Central memory CD8-positive, alpha-beta T cell (primary cell): ENCODE data around the gene SOX5.

Experiments used
- ATAC-seq: fragments of 150-1000 bp; cut with Tn5 transposase; replicated peaks from 2 replicates; pipeline ENCODE4 v1.10.0; 2022; ENCODE audit warnings: mild to moderate bottlenecking, moderate FRiP score, moderate number of reproducible peaks; ENCODE audit not compliant: poor library complexity, severe bottlenecking; ENCODE audit errors: extremely low read depth
- DNase-seq, 2 donors: peaks; one replicate each; pipeline ENCODE4 v3.0.0; 2021; ENCODE audit warnings: low spot score in 2 of 2
- H3K27ac Mint-ChIP-seq: one replicate; pipeline ENCODE4 v1.8.0; 2022; ENCODE audit warnings: low read depth, mild to moderate bottlenecking, moderate library complexity, mixed read lengths
- H3K27me3 Mint-ChIP-seq: one replicate; pipeline ENCODE4 v1.8.0; 2022; ENCODE audit warnings: mixed read lengths
- H3K36me3 Mint-ChIP-seq: one replicate; pipeline ENCODE4 v1.8.0; 2022; ENCODE audit warnings: mild to moderate bottlenecking, moderate library complexity, mixed read lengths; ENCODE audit not compliant: insufficient read depth
- H3K4me1 Mint-ChIP-seq: one replicate; pipeline ENCODE4 v1.8.0; 2022; ENCODE audit warnings: mixed read lengths
- H3K4me3 Mint-ChIP-seq: one replicate; pipeline ENCODE4 v1.8.0; 2022; ENCODE audit warnings: mild to moderate bottlenecking, moderate library complexity, mixed read lengths
- H3K9me3 Mint-ChIP-seq: one replicate; pipeline ENCODE4 v1.8.0; 2022; ENCODE audit warnings: mixed read lengths

SOX5 gene

DNA sequence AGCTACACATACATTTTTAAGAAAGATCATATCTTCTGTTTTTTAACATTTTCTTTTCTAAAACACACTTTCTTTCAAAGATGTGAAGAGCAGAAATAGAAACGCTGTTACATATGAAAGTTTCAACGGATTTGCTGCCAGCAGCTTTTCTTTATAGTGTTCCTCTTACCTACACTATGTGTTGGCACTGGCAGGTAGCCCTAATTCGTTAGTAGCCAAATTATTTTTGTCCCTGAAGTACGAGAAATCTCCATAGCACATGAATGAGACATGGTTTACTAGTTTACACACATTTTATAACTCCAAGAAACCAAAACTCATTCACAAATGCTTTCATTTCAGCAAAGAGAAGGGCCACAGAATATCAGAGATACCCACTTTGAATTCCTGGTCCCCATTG is 6.6 kb downstream of the SOX5 start:
- H3K27me3 Mint-ChIP-seq = no peaks in the 10 kb centered on the region
- no peaks in the 10 kb centered on the region for H3K4me1 Mint-ChIP-seq
- no peak for ATAC-seq
- H3K4me3 Mint-ChIP-seq = no peak overlapping the region
- H3K36me3 Mint-ChIP-seq = no peaks in the 10 kb centered on the region
- H3K27ac Mint-ChIP-seq = no peak overlapping the region
- peaks cover 5% of the 10 kb centered on the region for H3K9me3 Mint-ChIP-seq
- DNase-seq = no peak

DNA sequence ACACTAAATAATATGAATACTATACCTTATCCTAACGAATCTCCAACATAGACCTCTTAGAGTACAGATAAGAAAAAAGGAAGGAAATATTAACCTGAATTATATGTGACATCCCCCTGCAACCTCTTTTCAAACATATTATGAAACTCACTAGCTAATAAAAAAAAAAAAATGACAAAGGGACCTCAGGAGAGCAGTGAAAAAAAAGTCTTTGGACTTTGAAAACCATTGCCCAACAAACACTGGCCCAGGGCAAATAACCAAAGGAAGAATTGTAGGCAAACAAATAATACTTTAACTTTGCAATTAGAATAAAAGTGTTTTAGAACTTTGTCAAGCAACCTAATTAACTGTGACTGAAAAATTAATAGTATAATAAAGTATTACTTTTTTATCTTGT is 7.7 kb downstream of the SOX5 start:
- ATAC-seq (no peak), DNase-seq (no peak)
- Mint-ChIP-seq H3K27me3 (no peaks in the 10 kb centered on the region), H3K9me3 (peaks cover 5% of the 10 kb centered on the region), H3K27ac (no peak overlapping the region), H3K4me3 (no peak overlapping the region), H3K36me3 (no peaks in the 10 kb centered on the region), H3K4me1 (no peaks in the 10 kb centered on the region)

DNA sequence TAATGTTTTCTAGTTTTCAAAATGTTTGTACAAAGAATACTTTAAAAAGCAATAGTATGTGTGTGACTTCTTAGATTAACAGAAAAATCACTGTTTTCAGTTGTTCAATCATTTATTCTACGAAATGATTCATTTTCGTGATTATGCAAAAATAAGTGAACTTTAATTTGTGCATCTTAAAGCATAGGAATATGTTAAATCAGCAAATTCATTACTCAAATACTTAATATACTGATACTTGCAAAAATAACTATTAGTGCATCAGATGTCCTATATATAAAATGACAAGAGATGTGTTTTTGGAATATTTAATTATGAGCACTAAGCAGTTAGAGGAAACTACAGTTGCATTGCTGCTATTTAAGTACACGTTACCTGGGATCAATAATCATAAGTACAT is 11.0 kb downstream of the SOX5 start:
- no peak overlapping the region for H3K27ac Mint-ChIP-seq
- H3K9me3 Mint-ChIP-seq = peaks cover 5% of the 10 kb centered on the region
- no peak for DNase-seq
- H3K36me3 Mint-ChIP-seq = no peaks in the 10 kb centered on the region
- no peak overlapping the region for H3K4me3 Mint-ChIP-seq
- ATAC-seq = no peak
- no peaks in the 10 kb centered on the region for H3K4me1 Mint-ChIP-seq
- H3K27me3 Mint-ChIP-seq = no peaks in the 10 kb centered on the region

DNA sequence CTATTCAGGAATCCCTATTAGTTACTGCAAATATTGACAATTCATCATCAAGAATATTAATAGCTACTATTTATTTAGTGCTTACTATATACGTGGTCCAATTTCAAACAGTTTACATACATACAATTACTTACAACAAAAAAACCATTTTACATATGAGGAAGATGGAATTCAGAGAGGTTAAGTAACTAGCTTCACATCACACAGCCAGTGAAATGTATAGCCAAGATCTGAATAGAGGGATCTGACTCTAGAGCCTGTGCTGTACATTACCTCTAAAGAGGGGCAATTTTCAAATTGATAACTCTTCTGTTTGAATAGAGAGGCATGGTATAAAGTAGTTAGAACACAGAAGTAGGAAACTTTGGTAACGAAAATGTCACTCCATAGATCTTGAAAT is 18.3 kb downstream of the SOX5 start:
- ATAC-seq (no peak), DNase-seq (no peak)
- no peaks in the 10 kb centered on the region for H3K4me1 Mint-ChIP-seq
- no peak overlapping the region for H3K4me3 Mint-ChIP-seq
- H3K27me3 Mint-ChIP-seq = no peaks in the 10 kb centered on the region
- H3K9me3 Mint-ChIP-seq = no peaks in the 10 kb centered on the region
- H3K36me3 Mint-ChIP-seq = no peaks in the 10 kb centered on the region
- no peak overlapping the region for H3K27ac Mint-ChIP-seq

DNA sequence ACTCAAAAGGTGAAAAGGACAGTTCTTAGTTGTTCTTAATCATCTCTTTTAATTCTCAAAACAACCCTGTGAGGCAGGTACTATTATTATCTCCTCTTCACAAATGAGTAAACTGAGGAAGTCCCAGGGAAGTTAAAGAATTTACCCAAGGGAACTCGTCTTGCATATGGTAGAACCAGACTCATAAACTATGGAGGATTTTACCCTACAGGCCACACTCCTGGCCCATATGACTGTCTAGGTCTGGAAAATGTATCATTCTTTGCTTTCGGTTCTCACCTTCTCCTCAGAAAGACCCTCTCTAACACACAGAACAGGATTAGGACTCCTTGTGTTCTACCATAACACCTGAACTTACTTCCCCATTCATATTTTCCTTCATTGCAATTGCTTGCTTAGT is 18.9 kb downstream of the SOX5 start:
- H3K4me1 Mint-ChIP-seq = no peaks in the 10 kb centered on the region
- H3K27ac Mint-ChIP-seq = no peak overlapping the region
- no peaks in the 10 kb centered on the region for H3K9me3 Mint-ChIP-seq
- H3K4me3 Mint-ChIP-seq = no peak overlapping the region
- no peaks in the 10 kb centered on the region for H3K36me3 Mint-ChIP-seq
- ATAC-seq (no peak), DNase-seq (no peak)
- no peaks in the 10 kb centered on the region for H3K27me3 Mint-ChIP-seq

DNA sequence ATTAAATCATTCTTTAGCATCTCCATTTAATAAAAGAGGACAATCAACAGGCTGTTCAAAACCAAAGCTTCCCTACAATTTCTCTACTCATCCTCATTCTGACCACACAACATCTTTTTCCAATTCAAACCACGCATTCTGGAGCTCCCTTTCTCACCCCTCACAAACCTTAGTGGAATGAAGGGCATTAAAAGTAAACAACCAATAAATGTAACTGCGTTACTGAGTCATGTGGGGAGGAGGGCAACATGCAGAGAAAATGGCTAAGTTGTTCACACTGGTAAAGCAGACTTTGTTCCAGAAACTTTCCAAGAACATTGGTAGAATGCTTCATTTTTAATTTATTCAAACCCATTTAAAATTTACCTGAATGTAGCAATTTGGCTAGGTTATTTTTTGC is 19.6 kb downstream of the SOX5 start:
- Mint-ChIP-seq H3K36me3 (no peaks in the 10 kb centered on the region), H3K9me3 (no peaks in the 10 kb centered on the region), H3K4me1 (no peaks in the 10 kb centered on the region), H3K27me3 (no peaks in the 10 kb centered on the region), H3K4me3 (no peak overlapping the region), H3K27ac (no peak overlapping the region)
- ATAC-seq = no peak
- DNase-seq = no peak

DNA sequence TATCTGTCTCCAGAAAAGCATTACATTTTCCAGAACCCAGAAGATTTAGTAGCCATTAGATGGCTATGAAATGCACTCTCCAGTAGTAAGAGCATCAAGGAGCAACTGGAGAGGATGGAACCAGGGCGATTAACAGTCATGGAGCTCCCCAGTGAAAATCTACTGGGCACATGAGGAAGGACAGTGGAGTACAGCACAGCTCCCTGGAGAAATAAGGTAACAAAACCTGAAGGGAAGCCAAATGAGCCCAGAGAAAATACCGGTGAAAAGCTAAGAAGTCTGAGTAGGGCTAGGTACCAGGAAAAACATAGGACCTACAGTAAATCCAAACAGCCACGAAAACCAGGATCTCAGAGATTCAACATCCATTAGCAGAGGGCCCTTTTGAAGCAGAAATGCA is 21.6 kb downstream of the SOX5 start:
- DNase-seq (no peak), ATAC-seq (no peak)
- no peaks in the 10 kb centered on the region for H3K9me3 Mint-ChIP-seq
- H3K4me3 Mint-ChIP-seq = no peak overlapping the region
- no peaks in the 10 kb centered on the region for H3K27me3 Mint-ChIP-seq
- no peaks in the 10 kb centered on the region for H3K4me1 Mint-ChIP-seq
- no peaks in the 10 kb centered on the region for H3K36me3 Mint-ChIP-seq
- H3K27ac Mint-ChIP-seq = no peak overlapping the region

DNA sequence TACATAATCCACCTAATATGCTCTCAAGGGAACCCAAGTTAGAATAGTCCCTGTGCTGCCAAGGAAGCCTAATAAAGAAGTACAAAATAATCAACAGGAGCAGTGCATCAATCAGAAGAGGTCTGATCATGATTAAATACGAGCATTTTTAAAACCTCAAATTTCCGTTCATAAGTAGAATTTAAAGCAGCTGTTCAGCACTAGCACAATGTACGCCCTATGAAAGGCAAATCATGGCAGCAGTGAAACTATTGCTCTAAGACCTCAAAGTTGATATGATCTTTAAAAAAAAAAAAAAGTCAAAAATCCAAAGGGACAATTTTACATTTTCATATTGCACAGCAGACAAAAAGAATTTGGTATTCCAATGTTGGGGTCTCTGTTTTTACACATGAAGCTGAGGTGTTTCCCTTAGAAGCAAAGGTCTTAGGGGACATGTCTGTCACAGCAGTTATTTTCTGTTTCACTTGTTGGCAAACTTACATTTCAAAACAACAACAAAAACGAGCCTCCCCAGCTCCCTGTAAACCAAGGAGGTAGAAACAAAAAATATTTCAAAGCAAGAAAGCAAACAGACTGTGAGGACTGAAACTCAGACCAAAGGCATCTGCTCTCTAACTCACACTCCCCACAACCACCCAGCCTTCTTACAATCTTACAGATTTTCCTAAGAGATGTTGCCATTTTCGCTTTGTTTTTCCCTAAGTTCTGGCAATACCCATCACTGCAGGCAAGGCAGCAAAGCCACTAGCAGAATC is 28.2 kb downstream of the SOX5 start:
- DNase-seq (no peak), ATAC-seq (no peak)
- Mint-ChIP-seq H3K36me3 (no peaks in the 10 kb centered on the region), H3K9me3 (no peaks in the 10 kb centered on the region), H3K27ac (no peak overlapping the region), H3K4me1 (no peaks in the 10 kb centered on the region), H3K4me3 (no peak overlapping the region), H3K27me3 (no peaks in the 10 kb centered on the region)

DNA sequence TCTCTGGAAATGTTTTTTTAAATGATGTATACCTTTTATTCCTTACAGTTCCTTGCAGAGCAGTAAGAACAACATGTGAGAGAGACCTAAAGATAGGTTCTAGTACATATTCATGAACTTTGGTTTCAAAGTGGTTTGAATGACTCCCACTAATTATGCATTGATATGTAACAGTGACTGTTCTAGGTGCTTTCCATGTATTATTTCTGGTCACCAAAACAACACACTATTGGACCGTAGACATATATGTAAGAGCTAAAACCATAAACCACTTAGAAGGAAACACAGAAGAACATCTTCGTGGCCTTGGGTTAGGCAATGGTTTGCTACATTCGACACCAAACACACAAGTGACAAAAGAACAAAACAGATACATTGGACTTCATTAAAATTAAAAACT is 37.9 kb downstream of the SOX5 start:
- H3K9me3 Mint-ChIP-seq = peaks cover 6% of the 10 kb centered on the region
- H3K27ac Mint-ChIP-seq = no peak overlapping the region
- H3K36me3 Mint-ChIP-seq = no peaks in the 10 kb centered on the region
- no peak overlapping the region for H3K4me3 Mint-ChIP-seq
- ATAC-seq (no peak), DNase-seq (no peak)
- no peaks in the 10 kb centered on the region for H3K4me1 Mint-ChIP-seq
- no peaks in the 10 kb centered on the region for H3K27me3 Mint-ChIP-seq

DNA sequence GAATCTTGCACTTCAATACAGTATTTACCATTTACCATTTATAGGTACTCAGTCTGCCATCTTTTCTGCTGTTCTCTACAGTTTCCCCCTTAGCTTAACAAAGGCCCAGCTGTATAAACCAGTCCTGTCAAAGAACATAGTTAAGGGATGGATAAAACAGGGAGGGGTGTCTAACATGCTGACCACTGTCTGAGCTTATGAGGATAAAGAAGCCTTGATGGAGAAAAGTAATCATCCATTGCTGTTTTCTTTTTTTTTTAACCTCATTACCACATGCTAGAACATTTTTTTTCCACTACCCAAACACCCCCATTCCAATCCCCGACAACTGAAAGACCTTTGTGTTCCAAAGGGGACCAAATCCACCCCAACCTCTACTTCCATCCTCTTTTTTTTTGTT is 39.9 kb downstream of the SOX5 start:
- Mint-ChIP-seq H3K9me3 (peaks cover 10% of the 10 kb centered on the region), H3K36me3 (no peaks in the 10 kb centered on the region), H3K4me1 (no peaks in the 10 kb centered on the region), H3K27ac (no peak overlapping the region), H3K27me3 (no peaks in the 10 kb centered on the region), H3K4me3 (no peak overlapping the region)
- DNase-seq (no peak), ATAC-seq (no peak)

DNA sequence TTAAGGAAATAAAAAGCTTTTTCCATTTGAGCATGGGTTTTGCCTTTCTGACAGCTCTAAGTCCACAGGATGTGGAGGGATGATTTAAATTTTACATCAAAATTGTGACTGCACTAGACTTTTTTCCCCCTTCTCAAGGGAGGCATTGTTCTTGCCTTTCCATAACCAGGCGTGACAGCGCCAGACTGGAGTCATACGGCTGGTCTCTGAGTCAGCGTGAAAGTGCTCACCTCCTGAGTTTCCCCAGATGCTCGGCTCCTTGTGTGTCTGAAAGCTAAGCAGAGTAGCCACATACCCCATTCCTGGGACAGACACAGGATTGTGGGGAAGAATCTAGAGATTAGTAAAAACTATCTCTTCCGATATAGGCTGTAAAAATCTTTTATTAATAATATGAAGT is 43.1 kb downstream of the SOX5 start:
- peaks cover 14% of the 10 kb centered on the region for H3K9me3 Mint-ChIP-seq
- H3K36me3 Mint-ChIP-seq = no peaks in the 10 kb centered on the region
- H3K4me3 Mint-ChIP-seq = no peak overlapping the region
- H3K27ac Mint-ChIP-seq = no peak overlapping the region
- no peaks in the 10 kb centered on the region for H3K4me1 Mint-ChIP-seq
- H3K27me3 Mint-ChIP-seq = no peaks in the 10 kb centered on the region
- no peak for ATAC-seq
- DNase-seq = no peak

DNA sequence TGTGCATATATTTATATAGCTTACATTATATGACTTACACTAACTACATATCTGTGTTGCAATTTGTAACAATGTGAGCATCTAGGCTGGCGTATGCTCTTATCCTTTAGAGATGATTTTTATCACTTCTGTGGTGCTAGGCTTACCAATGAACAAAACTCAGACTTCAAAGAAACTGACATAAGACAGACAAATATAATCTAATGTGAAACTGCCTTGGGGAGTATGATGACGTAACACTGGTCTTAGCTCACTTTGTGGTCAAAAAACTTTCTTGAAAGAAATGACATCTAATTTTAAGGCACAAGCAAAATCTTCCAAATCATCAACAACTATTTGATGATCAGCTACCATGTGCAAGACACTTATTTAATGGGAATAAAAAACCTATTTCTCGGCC is 50.0 kb downstream of the SOX5 start:
- Mint-ChIP-seq H3K4me1 (no peaks in the 10 kb centered on the region), H3K36me3 (no peaks in the 10 kb centered on the region), H3K27me3 (no peaks in the 10 kb centered on the region), H3K9me3 (peaks cover 5% of the 10 kb centered on the region), H3K4me3 (no peak overlapping the region), H3K27ac (no peak overlapping the region)
- no peak for ATAC-seq
- DNase-seq = no peak

DNA sequence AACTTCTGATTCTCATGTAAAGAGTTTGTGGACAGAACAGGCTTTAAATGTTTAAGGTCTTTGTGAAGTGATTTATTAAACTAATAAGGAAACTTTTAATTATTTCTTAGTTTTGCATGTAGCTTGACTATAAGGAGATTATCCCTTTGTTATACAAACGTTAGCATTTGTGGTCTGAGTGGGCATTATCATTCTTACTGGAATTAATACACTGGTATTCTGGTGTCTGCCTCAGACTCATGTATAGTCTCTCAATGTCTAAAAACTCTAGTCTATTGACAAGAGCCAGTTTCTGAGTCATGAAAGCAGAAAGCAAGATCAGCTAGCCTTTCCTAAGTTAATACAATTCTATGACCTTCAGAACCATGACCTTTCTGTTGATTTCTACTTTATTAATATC is 51.3 kb downstream of the SOX5 start:
- Mint-ChIP-seq H3K4me3 (no peak overlapping the region), H3K27ac (no peak overlapping the region), H3K27me3 (no peaks in the 10 kb centered on the region), H3K4me1 (no peaks in the 10 kb centered on the region), H3K36me3 (no peaks in the 10 kb centered on the region), H3K9me3 (peaks cover 5% of the 10 kb centered on the region)
- ATAC-seq (no peak), DNase-seq (no peak)

DNA sequence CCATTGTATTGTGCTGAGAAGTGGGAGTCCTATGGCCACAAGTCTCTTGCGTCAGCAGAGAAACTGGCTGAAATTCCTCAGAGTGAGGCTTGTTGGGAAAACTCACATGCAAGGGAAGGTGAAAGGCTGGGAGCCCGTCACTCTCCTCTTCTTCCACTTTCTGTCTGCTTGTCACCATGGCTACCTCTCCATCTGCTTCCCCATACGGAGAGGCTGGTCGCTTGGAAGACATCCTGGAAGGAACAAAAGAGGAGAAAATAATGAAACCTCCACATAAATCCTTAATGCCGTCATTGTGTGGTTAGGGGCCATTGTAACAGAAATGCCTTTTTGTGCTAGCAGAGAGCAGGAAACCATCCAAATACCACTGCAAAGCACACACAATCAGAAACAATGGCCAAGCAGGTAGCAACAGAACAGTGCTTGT is 53.7 kb downstream of the SOX5 start:
- H3K36me3 Mint-ChIP-seq = no peaks in the 10 kb centered on the region
- ATAC-seq (no peak), DNase-seq (no peak)
- H3K27ac Mint-ChIP-seq = no peak overlapping the region
- no peaks in the 10 kb centered on the region for H3K27me3 Mint-ChIP-seq
- H3K9me3 Mint-ChIP-seq = no peaks in the 10 kb centered on the region
- no peaks in the 10 kb centered on the region for H3K4me1 Mint-ChIP-seq
- no peak overlapping the region for H3K4me3 Mint-ChIP-seq
